HG03342 (cell line): ENCODE data around the gene PTAFR.
A peak's percentile ranks its signal among the peaks of the same experiment; 100 is the strongest.

Experiments used
- ATAC-seq: cut with Tn5 transposase; IDR thresholded peaks from one replicate; pipeline ENCODE4 v1.9.1; 2021; ENCODE audit warnings: mild to moderate bottlenecking, moderate library complexity; ENCODE audit not compliant: unreplicated experiment

PTAFR gene, protein sequence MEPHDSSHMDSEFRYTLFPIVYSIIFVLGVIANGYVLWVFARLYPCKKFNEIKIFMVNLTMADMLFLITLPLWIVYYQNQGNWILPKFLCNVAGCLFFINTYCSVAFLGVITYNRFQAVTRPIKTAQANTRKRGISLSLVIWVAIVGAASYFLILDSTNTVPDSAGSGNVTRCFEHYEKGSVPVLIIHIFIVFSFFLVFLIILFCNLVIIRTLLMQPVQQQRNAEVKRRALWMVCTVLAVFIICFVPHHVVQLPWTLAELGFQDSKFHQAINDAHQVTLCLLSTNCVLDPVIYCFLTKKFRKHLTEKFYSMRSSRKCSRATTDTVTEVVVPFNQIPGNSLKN

DNA sequence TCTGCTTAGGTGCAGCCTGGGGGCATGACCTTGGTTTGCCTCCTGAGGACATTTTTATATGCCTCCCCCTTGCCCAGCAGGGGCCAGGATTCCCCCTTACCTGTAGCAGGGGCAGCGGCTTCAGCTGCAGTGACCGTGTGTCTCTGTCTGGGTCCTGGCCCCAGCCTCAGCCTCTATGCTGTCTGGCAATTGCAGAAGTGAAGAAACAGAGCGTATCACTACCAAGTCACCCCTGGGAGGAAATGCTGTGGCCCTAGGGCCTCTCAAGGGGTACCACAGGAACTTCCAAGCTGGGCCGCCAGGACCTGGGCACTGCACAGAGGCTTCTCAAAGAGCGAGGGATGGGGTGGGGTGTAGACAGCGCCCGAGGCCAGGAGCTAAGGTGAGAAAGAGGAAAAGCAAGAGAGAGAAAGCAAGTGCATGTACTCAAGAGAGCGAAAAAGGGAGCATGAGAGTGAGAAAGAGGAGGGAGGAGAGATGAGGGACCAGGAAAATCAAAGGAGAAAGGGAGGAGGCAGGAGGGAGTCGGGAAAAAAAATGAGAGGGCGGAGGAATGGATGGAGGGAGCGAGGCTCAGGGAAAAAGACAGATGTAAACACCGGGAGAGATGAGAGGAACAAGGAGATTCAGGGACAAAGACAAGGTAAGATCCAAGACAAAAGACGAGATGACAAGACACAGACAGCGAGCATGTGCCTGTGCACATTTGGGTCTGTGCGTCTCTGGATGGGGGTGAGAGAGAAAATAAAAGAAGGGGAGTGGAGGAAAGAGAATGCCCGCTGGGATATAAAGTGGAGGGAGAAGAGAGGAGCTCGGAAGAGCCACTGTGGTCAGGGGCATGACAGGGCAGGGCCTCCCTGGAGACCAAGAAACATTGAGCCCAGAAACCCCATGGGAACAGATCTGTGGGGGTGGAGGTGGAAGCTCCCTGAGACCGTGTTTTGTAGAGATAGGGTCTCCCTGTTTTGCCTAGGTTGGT lies at the start of gene PTAFR:
Gene PTAFR (minus strand): TSS at position 199 of the 979 bp plus-strand sequence. CDS start 25,669 bp downstream, outside the sequence.
- no peak for ATAC-seq

DNA sequence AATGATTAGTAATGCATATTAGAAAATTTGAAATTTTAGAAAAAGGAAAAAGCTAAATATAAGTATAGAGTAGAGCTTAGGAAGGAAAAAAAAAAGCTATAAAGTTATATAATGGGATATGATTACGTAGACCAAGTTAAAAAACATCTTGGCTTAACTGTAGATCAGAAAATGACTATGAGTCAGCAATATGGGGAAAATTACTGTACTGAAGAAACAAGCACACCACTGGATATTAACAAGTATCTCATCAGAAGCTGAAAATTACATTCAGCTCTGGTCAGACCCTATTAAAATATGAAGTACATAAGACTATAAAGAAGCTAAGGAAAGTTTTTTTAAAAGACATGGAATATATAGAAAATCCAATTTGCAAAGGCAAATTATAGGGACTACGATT lies 36.8 kb upstream of the PTAFR start:
- ATAC-seq, result no peak

DNA sequence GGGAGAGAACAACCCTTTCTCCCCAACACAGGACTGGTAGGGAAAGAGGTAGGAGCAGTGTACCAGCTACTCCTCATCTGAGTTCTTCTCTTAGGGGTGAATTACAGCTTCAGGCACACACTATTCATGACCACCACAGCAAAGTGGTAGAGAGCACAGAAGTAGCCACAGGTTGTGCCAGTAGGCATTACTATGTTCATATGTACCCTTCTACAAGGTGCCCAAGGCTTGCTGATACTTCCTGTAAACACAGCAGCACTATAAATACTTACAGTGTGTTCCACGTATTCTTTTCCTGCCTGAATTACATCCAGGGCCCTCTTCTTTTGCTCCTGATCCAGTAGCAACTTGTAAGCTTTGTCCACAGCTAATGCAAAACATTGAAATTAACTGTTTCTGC lies 33.2 kb upstream of the PTAFR start:
- ATAC-seq, result no peak

DNA sequence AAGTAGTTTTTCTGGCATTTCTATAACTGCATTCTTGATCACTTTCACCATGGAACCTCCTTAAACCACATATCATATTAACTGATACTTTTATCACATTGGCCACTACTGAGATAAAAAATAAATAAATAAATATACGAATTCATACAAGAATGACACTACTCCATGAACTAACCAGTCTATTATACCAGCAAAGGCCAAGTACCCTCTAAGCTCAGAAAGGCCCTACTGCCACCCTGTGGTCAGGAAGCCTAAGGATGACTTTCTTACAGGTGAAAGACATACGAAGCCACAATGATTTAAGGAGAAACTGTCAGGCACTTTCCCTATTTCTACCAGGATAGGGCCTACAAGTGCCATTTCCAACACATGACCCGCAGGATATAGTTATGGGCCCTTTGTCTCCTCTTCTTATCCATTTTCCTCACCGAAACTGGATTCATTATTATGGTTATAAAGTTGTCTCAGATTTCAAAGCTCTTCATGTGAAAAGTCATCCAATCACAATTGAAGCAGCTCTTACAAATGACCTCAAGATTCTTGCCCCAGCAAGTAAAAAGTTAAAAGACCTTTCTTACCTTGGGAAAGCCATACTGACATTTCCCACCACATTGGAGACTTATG lies 32.4 kb upstream of the PTAFR start:
- ATAC-seq, result no peak

DNA sequence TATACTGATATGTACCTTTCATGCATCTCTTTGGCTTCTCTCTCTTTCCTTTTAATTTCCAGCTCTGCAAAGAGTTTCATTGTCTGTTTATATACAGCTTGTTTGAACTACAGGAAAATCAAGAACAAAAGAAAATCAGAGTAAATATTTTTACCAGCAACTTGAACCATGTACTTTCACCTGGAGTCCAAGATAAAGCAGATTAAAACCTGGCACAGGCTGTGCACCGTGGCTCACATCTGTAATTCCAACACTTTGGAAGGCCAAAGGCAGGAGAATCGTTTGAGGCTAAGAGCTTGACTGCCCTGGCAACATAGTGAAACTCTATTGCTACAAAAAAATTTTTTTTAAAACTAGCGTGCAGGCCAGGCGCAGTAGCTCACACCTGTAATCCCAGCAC lies 28.8 kb upstream of the PTAFR start:
- ATAC-seq, result no peak

DNA sequence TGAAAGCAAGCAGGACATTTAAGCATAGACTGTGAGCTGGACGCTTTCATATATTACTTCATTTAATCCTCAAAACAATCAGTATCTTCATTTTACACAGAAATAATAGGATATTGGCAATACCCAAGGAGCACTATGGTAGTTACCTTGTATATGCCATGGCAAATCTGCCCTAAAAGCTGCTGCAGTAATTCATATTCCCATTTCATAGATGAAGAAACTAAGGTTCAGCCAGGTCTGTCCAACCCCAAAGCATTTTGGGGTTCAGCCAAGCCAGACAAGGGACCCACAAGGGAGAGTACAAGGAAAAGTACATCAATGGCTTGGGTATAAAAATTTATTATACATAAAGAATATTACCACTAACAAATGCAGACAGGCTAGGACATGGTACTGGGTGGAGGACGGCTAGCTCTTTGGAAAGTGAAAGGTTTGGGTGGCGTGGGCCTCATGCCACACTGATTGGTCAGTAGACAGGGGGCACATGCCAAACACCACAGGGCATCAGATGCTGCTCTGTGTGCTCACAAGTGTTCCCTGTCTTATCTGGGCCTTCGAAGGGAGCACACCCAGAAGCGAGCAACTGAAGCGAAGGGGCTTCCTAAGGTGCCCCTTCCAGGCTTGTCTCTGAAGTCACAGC lies 23.9 kb upstream of the PTAFR start:
- no peak for ATAC-seq

DNA sequence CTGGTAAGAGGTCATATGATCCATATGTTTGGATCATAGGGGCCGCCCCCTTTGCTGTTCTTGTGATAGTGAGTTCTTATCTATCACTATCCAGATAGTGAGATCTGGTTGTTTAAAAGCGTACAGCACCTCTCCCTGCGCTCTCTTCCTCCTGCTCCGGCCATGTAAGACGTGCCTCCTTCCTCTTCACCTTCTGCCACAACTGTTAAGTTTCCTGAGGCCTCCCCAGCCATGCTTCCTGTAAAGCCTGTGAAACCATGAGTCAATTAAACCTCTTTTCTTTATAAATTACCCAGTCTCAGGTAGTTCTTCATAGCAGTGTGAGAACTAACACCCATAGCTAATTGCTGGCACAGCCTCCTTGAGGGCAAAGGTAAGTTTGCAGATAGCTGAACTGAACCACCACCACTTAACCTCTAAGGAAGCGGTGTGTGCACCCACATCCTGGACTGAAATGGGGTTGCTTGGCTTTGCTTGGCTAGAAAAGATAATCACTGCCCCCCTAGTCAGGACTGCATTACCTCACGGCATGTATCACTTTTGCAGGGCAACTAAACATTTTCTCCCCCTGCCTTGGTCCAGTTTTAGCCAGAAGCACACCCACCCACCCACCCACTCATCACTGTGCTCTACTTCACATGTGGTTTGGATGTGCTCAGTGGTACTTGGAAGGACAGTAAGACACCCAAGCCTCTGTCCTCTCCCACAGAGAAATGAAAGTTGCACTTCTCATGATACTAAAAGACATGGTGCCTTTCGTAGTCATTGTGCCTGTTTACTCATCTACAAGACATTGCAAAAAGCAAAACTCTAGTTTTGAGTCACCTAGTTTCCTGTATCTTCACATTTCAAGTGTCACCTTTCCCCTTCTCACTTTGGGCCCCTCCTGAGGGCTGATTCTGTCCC lies 23.1 kb upstream of the PTAFR start:
- peak; percentile 88 for ATAC-seq

DNA sequence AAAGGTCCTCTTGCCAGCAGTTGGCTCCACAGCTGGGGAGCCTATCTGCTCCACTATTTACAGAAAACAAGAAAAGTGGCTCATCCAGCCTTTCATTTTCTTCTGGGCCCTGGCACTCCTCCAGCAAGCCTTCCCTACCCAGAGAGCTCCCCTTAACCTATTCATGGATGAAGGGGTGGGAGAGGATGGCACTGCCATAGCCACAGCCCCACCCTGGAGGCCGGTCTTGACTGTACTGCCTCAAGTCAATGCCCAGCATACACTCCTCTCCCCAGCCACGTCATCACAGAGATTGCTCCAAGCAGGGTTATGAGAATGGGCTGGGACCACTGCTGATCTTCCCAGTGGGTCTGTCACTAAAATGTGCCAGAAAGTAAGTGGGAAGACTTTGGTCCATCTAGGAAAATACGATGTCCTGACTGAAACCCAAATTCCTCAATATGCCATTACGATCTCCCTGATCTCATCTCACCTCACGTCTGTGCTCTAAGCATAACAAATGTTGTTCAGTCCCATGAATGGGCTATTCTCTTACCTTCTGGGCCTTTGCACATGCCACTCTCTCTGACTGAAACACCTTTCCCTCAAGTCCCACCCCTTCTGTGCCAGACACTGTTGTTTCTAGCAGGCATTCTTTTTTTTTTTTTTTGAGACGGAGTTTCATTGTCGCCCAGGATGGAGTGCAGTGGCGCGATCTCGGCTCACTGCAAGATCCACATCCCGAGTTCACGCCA lies 21.4 kb upstream of the PTAFR start:
- no peak for ATAC-seq

DNA sequence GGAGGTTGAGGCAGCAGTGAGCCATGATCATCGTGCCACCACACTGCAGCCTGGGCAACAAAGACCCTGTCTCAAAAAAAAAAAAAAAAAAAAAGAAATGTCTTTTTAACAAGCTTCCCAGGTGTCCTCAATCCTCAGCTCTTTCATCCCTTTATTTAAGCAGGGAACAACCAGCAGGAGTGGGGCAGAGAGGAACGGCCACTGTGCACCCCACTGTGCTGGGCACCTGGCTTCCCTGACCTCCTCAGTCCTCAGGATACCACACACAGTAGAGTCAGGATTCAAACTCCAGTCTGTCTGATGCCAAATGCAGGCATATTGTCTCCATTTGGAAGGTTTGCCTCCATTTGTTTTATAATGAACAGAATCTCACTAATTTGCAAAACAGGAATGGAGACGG lies 19.8 kb upstream of the PTAFR start:
- no peak for ATAC-seq

DNA sequence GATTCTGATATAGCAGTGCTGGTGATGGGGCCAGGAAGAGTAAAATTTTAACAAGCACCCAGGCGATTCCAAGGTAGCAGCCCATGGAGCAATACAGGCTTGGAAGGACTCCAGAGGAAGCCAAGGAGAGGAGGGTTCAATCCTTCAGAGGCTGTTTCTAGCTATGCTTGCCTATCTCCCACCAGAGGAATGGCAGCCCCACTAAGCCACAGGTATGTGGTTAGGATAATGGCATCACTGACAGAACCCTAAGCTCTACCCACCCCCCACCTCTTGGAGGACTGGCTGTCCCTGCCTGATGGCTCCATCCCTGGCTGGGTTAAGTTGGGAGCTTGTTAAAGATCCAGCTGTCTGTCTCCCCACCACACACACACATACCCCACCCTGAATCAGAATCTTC lies 19.3 kb upstream of the PTAFR start:
- ATAC-seq, result no peak

DNA sequence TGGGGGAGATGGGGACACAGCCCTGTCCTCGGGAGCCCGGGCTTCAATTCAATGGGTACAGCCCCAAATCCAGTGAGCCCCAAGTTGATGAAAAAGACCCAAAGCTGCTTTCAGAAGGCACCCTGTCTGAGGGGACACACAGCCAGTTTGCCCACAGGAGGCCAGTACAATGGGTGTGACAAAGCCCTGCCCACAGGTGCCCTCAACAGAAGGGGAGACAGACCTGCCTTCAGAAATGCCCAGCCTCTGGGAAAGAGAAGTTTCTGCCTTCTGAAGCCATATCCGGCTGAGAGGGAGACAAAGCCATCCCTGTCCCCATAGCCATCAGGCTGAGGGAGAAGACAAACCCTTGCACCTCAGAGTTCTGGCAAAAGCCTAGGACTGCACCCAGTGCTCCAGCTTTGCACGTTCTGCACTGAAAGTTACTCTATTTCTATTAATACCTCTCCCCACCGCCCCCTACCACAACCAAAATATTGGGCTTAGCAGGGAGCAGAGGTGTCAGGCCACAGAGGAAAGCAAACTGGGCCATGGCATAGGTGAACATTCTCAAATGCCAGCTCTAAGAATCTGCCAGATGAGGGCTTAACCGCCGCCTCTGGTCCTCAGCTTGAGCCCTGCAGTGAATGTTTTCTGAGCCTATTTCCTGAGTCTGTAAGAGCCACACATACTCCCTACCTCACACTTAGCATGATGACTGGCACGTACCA lies 18.0 kb upstream of the PTAFR start:
- no peak for ATAC-seq

DNA sequence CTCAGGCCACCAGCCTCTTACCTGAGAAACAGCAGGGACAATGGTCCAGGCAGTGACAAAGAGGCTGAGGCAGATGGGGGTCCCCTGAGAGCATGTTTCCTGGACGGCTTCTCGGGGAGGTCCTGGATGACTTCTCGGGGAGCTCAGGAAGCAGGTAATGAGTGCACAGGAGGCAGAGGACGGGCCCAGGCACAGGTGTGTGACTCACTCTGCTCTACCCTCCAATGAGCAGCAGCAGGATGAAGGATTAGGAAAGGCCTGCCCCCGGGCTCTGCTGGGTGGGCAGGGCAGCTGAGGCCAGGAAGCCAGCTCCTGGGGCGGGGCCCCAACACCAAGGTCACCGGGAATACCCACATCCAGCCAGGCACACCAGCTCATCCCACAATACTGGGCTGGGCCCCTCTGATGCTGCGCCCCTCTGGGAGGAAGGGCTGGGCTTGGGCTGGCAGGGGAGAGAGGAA lies 17.2 kb upstream of the PTAFR start:
- ATAC-seq, result no peak

DNA sequence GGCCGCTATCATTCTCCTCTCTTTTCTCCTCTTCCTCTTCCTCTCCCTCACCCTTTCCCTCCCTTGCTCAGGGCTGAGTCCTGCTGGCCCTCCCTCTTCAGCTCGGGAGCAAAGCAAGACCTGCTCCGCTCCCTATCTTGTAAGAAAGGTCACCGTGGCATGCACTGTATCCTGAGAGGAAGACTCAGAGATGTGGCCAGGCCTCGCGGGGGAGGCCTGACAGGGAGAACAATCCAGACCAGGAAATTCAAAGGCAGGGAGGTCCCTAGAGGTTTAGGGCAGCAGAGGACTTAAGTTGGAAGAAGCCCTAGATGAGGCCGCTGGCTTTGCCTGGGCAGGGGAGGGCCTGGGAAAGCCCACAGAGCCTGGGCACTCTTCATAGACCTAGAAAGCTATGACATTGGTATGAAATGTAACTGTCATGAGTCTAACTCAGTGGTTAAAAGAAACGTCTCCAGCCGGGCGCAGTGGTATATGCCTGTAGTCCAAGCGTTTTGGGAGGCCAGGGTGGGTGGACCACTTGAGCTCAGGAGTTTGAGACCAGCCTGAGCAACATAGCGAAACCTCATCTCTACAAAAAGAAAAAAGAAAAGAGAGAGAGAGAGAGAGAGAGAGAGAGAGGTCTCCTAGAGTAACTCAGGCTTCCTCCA lies 14.6 kb upstream of the PTAFR start:
- ATAC-seq, result no peak

DNA sequence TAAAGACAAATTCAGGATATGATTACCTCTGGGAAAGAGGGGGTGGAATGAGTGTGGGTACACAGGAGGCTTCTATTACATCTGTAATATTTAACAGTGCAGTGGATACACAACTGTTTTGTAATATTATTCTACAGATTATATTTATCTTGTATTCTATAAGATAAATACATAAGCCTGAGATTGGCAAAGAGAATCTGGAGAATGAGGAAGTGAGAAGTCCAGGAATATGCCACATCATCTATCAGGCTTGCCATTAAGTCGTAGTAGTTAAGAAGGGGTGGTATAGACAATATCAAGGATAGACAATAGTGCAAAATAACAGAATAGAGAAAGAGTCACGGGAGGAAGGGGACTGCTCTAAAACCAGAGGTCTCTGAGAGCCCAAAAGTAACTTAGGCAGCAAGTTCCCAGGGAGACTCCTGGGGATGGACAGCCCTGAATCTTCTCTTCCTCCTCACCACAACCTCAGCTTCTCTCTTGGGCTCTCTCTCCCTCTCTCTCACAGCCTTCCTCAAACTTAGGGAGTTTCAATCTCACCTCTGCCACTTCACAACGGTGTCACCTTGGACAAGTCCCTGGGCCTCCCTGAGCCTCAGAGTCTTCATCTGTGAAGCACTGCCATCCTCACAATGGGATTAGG lies 14.0 kb upstream of the PTAFR start:
- ATAC-seq, result no peak

DNA sequence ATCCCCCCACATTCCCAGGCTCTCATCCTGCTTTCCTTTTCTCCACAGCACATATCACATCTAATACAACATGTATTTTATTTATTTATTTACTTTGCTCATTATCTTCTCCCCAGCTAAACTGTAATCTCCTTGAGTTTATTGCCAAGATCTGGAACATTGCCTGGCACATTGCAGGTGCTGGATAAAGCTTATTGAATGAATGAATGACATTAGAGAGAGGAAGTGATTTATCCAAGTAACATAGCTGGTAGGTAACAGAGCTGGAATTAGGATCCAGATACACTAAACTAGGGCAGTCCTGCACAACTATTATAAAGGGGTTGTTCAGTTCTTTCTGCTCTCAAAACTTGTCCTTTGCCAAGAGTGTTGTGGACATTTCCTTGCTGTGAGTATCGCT lies 8.6 kb upstream of the PTAFR start:
- ATAC-seq, result no peak

DNA sequence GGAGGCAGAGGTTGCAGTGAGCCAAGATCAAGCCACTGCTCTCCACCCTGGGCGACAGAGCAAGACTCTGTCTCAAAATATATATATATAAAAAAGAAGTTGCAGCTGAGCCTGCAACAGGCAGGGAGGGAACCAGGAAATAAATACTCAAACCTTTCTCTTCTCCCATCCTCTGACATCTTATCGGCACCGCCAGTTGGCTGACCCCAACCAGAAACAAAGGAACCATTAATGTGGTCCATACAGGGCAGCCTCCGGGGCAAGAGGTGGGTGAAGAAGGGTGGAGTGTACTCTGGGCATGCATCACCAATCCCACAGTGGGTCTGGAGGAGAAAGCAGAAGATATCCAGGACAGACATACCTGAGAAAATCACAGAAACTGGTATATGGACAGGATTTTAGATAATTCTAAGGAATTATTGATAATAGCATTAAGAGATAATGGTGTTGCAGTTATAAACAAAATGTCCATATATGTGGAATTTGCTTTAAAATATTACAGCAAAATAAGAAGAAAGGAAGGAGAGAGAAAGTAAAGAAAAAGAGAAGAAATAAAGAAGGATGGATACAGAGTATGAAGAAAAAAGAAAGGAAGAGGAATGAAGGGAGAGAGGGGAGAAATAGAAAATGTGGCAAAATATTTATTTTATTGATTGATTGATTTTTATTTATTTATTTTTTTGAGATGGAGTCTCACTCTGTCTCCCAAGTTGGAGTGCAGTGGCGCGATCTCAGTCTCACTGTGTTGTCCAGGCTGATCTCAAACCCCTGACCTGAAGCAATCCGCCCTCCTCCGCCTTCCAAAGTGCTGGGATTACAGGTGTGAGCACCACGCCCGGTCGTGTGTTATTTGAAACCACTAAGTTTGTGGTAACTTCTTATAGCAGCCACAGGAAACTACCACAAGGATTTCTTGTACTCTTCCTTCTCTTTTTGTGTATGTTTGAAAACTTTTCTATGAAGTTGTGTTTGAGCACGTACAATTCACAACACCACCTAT lies 4.1 kb upstream of the PTAFR start:
- no peak for ATAC-seq
